ENCODE measurements around the gene SHPK. TPM values are rescaled to one million over a fixed set of nuclear protein-coding genes. Genes with fewer than 3 reads are reported as not detected.

The SHPK gene
- total RNA-seq, 2 donors from 2014 or later = 67.2 to 121 TPM

Other genes starting within 250 kb of the SHPK start
- gene OR3A2, start 249.9 kb downstream of the SHPK start, total RNA-seq = 1 to 10 TPM in 1 of 2 donors, not detected in 1; 2.6 TPM
- not detected for gene OR1E1, start 237.8 kb downstream of the SHPK start, total RNA-seq
- not detected for gene OR3A3, start 224.9 kb downstream of the SHPK start, total RNA-seq
- not detected for gene OR1E2, start 202.4 kb downstream of the SHPK start, total RNA-seq
- gene SPATA22, start 164.4 kb downstream of the SHPK start, total RNA-seq = not detected
- gene ASPA, start 160.3 kb downstream of the SHPK start, total RNA-seq = not detected
- gene TRPV3, start 78.4 kb downstream of the SHPK start, total RNA-seq = 1 to 10 TPM; 6.5 to 9.7 TPM
- gene TRPV1, start 26.8 kb downstream of the SHPK start, total RNA-seq = 100 to 1,000 TPM in 1 of 2 donors, 10 to 100 TPM in 1; 94.3 to 123 TPM
- 10 to 100 TPM; 11.1 to 24.5 TPM for gene CTNS, start 510 bp upstream of the SHPK start, total RNA-seq
- 100 to 1,000 TPM; 135 to 204 TPM for gene TAX1BP3, start 32.3 kb upstream of the SHPK start, total RNA-seq
- gene EMC6, start 32.6 kb upstream of the SHPK start, total RNA-seq = 10 to 100 TPM; 43.7 to 56.2 TPM
- 1,000 to 10,000 TPM; 2,596 to 3,366 TPM for gene P2RX5, start 59.9 kb upstream of the SHPK start, total RNA-seq
- 10 to 100 TPM; 44.2 to 64.6 TPM for gene HASPIN, start 87.7 kb upstream of the SHPK start, total RNA-seq
- gene ITGAE, start 164.9 kb upstream of the SHPK start, total RNA-seq = 10 to 100 TPM; 73.9 to 97.8 TPM
- gene NCBP3, start 210.0 kb upstream of the SHPK start, total RNA-seq = 10 to 100 TPM; 52.4 to 71.9 TPM